ENCODE results near the gene TRAPPC2. TPM values are rescaled to one million over a fixed set of nuclear protein-coding genes. Genes with fewer than 3 reads are reported as not detected.

TRAPPC2 gene
- total and polyA plus RNA-seq, 9 of the 15 experiments (the other 6 are each of a cell fraction or from before 2014, with no cell fraction given) = 10.3 to 30.6 (median 18.6) TPM

GRCh38 chrX:13732246-13733067 lies 2.0 kb downstream of the TRAPPC2 start:
- CTCF ChIA-PET (ENCODE audit: low intra/inter-chr PET ratio) = no interaction called here
- no peak for ATAC-seq
- H3K79me2 ChIP-seq (ENCODE audit: control insufficient read depth, insufficient read depth, low read length) = peaks cover 57% of the 10 kb centered on the region
- H2AFZ ChIP-seq (ENCODE audit: low read depth, low read length) = no peak overlapping the region
- H3K9me1 ChIP-seq (ENCODE audit: control insufficient read depth, insufficient read depth, low read length) = no peaks in the 10 kb centered on the region
- POLR2A ChIA-PET = interaction anchor here (0.5 to 1.0 kb wide), 2 partner anchors 10 to 63 kb away, joined by 3 read pairs; no protein-coding TSS in a partner anchor
- H3K9ac ChIP-seq (ENCODE audit: insufficient read depth in 1 of 2, low read depth in 2 of 2, low read length in 2 of 2) = peak overlapping the region in 1 of 2 experiments; percentile 30; a peak in 1 of 4 replicates
- H4K20me1 ChIP-seq (replicated peaks; ENCODE audit: control insufficient read depth, insufficient read depth, low read length) = no peaks in the 10 kb centered on the region
- intact Hi-C loops (cut with micrococcal nuclease) (loop anchor here (5.0 kb wide), 1 partner anchor 35 kb away; no protein-coding TSS in a partner anchor), in situ Hi-C loops (cut with MboI) (no loop called here)
- H3K27me3 ChIP-seq (ENCODE audit: control insufficient read depth in 2 of 2, insufficient read depth in 2 of 2, low read length in 2 of 2) = no peaks in the 10 kb centered on the region
- no peak overlapping the region for H3K4me3 ChIP-seq
- peaks cover 5 to 15% of the 10 kb centered on the region in 2 experiments; a peak in 4 of 5 replicates for H3K4me1 ChIP-seq (replicated peaks in 1 of 2; ENCODE audit: control insufficient read depth in 2 of 2, insufficient read depth in 2 of 2, low read length in 2 of 2)
- no peak for FAIRE-seq
- BruUV-seq (replicated peaks) = no TSS peak
- peak overlapping the region; percentile 18; the same call in 1 of the 2 replicates for H3K4me2 ChIP-seq (ENCODE audit: insufficient read depth, low read length)
- peaks cover 28% of the 10 kb centered on the region; the same call in 2 of the 3 replicates for H3K36me3 ChIP-seq (ENCODE audit: control insufficient read depth, insufficient read depth, low read length)
- WGBS (ENCODE audit: insufficient coverage, low coverage, missing lambda C conversion rate) = 60% methylated on average over 7 of the region's 7 CpGs
- H3K9me3 ChIP-seq (replicated peaks; ENCODE audit: control insufficient read depth, insufficient read depth, low read depth, low read length) = no peaks in the 10 kb centered on the region
- TF ChIP-seq SPI1 (IDR thresholded peaks at IDR 0.05; ENCODE audit: borderline replicate concordance, low read depth, low read length) (peak; percentile 63; the same call in 1 of the 2 replicates), RBM25 (IDR thresholded peaks at IDR 0.05; ENCODE audit: low read depth, low read length, severe bottlenecking) (no peak), BHLHE40 (IDR thresholded peaks at IDR 0.05; ENCODE audit: low read length) (no peak), ZNF316 (IDR thresholded peaks at IDR 0.05) (peak; percentile 26; the same call in 1 of the 2 replicates), RAD21 (CRISPR knock-in tag; conservative IDR thresholded peaks at IDR 0.05 in 1 of 2, IDR thresholded peaks at IDR 0.05 in 1 of 2) (no peak), ZNF282 (CRISPR knock-in tag; IDR thresholded peaks at IDR 0.05) (no peak), ZBTB17 (CRISPR knock-in tag; IDR thresholded peaks at IDR 0.05) (no peak)
- DNase-seq (ENCODE audit: extremely low read depth in 1 of 4, low spot score in 3 of 4) = no peak
- H3K27ac ChIP-seq (ENCODE audit: extremely low read depth, low read depth, low read length) = peak overlapping the region; percentile 32; the same call in 1 of the 3 replicates

Data from K562 (cell line).